ENCODE data around the gene GABRB3.

Gene GABRB3

GRCh38 chr15:26631894-26632293, 141.0 kb downstream of the GABRB3 start:
- no peak for DNase-seq (ENCODE audit: low read depth in 1 of 2, low spot score in 1 of 2)

- no peak for DNase-seq (ENCODE audit: low read depth in 1 of 2, low spot score in 1 of 2)
These were observed 142.0 kb downstream of the GABRB3 start for GRCh38 chr15:26630857-26631256.

- no peak for DNase-seq (ENCODE audit: low read depth in 1 of 2, low spot score in 1 of 2)
These were observed 143.9 kb downstream of the GABRB3 start for GRCh38 chr15:26628879-26629529.

- DNase-seq (ENCODE audit: low read depth in 1 of 2, low spot score in 1 of 2), result no peak
These were observed 144.8 kb downstream of the GABRB3 start for GRCh38 chr15:26628071-26628470.

GRCh38 chr15:26624128-26624527, 148.7 kb downstream of the GABRB3 start:
- DNase-seq (ENCODE audit: low read depth in 1 of 2, low spot score in 1 of 2), result no peak

GRCh38 chr15:26623071-26623470, 149.8 kb downstream of the GABRB3 start:
- DNase-seq (ENCODE audit: low read depth in 1 of 2, low spot score in 1 of 2), result no peak

GRCh38 chr15:26621816-26622215, 151.1 kb downstream of the GABRB3 start:
- DNase-seq (ENCODE audit: low read depth in 1 of 2, low spot score in 1 of 2), result no peak

- no peak for DNase-seq (ENCODE audit: low read depth in 1 of 2, low spot score in 1 of 2)
These were observed 152.1 kb downstream of the GABRB3 start for GRCh38 chr15:26620528-26621458.

GRCh38 chr15:26615927-26616302, 157.0 kb downstream of the GABRB3 start:
- no peak for DNase-seq (ENCODE audit: low read depth in 1 of 2, low spot score in 1 of 2)

GRCh38 chr15:26615188-26615926, 157.5 kb downstream of the GABRB3 start:
- no peak for DNase-seq (ENCODE audit: low read depth in 1 of 2, low spot score in 1 of 2)

- DNase-seq (ENCODE audit: low read depth in 1 of 2, low spot score in 1 of 2), result no peak
These were observed 158.1 kb downstream of the GABRB3 start for GRCh38 chr15:26614734-26615133.

GRCh38 chr15:26598704-26599103, 174.2 kb downstream of the GABRB3 start:
- no peak for DNase-seq (ENCODE audit: low read depth in 1 of 2, low spot score in 1 of 2)

- DNase-seq (ENCODE audit: low read depth in 1 of 2, low spot score in 1 of 2), result no peak
These were observed 177.3 kb downstream of the GABRB3 start for GRCh38 chr15:26595611-26596010.

GRCh38 chr15:26590676-26591075, 182.2 kb downstream of the GABRB3 start:
- DNase-seq (ENCODE audit: low read depth in 1 of 2, low spot score in 1 of 2), result no peak

- no peak for DNase-seq (ENCODE audit: low read depth in 1 of 2, low spot score in 1 of 2)
These were observed 190.0 kb downstream of the GABRB3 start for GRCh38 chr15:26582840-26583239.

- DNase-seq (ENCODE audit: low read depth in 1 of 2, low spot score in 1 of 2), result no peak
These were observed 191.9 kb downstream of the GABRB3 start for GRCh38 chr15:26580943-26581342.

- DNase-seq (ENCODE audit: low read depth in 1 of 2, low spot score in 1 of 2), result no peak
These were observed 200.1 kb downstream of the GABRB3 start for GRCh38 chr15:26572602-26573350.

- DNase-seq (ENCODE audit: low read depth in 1 of 2, low spot score in 1 of 2), result no peak
These were observed 201.5 kb downstream of the GABRB3 start for GRCh38 chr15:26571346-26571745.

GRCh38 chr15:26565542-26565941, 207.3 kb downstream of the GABRB3 start:
- no peak for DNase-seq (ENCODE audit: low read depth in 1 of 2, low spot score in 1 of 2)

GRCh38 chr15:26564361-26564760, 208.5 kb downstream of the GABRB3 start:
- no peak for DNase-seq (ENCODE audit: low read depth in 1 of 2, low spot score in 1 of 2)

- DNase-seq (ENCODE audit: low read depth in 1 of 2, low spot score in 1 of 2), result no peak
These were observed 210.5 kb downstream of the GABRB3 start for GRCh38 chr15:26562336-26562735.

Data from activated CD4-positive, alpha-beta T cell treated with anti-CD3 and anti-CD28 coated beads, Interleukin-2, amount 50 U/mL, for 24 hours (primary cell).